ENCODE data around the gene TSEN15.

Gene TSEN15

DNA sequence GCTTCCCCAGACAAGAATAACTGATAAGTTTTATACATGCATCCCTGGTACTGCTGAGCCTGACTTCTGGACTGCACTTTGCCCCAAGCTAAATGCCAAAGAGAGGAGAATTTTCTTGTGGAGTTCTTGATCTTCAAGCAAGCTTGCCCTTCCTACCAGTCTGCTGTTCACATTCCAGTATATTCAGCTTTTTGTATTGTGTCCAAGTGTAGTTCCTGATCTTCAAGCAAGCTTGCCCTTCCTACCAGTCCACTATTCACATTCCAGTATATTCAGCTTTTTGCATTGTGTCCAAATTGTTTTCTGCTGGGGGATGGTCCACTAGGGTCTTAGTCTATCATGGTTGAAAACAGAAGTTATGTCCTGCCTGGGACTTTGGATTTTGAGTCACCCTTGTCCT is 894 bp upstream of the TSEN15 start:
- H3K4me3 Mint-ChIP-seq = peak overlapping the region; percentile 91 to 98
- no peak for ATAC-seq (replicated peaks)
- DNase-seq = no peak
- no peaks in the 10 kb centered on the region for H3K9me3 Mint-ChIP-seq
- peak overlapping the region; percentile 96 to 97 for H3K27ac Mint-ChIP-seq
- H3K4me1 Mint-ChIP-seq (ENCODE audit: low read depth in 2 of 2) = peaks cover 21 to 26% of the 10 kb centered on the region in 2 donors
- peaks cover 5% of the 10 kb centered on the region for H3K36me3 Mint-ChIP-seq (ENCODE audit: insufficient read depth)
- H3K27me3 Mint-ChIP-seq = peaks cover 12 to 14% of the 10 kb centered on the region in 2 donors

GRCh38 chr1:184051138-184051484 is 419 bp upstream of the TSEN15 start:
- Mint-ChIP-seq H3K4me1 (ENCODE audit: low read depth in 2 of 2) (peaks cover 21 to 26% of the 10 kb centered on the region in 2 donors), H3K4me3 (peak overlapping the region; percentile 91 to 98), H3K36me3 (ENCODE audit: insufficient read depth) (peaks cover 5% of the 10 kb centered on the region), H3K27me3 (peaks cover 12 to 14% of the 10 kb centered on the region in 2 donors), H3K9me3 (no peaks in the 10 kb centered on the region), H3K27ac (peak overlapping the region; percentile 96 to 97)
- peak; percentile 16 for ATAC-seq (replicated peaks)
- DNase-seq = no peak

DNA sequence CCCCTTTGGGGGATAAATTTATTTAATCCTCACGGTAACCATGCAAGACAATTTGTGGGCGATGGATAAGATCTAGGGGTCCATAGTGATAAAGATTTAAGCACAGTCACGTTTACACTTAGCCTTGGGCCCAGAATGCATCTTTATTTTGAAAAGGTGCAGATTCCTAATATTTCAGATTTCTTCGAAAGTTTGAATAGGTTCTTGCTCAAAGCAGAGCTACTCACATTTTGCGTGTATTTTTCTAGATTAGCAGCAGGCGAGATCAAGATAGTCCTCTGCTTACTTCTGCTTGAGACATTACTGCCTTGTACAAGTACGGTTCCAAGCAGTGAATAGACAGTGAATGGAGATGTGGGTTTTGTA is 647 bp downstream of the TSEN15 start:
- Mint-ChIP-seq H3K27me3 (peaks cover 12 to 14% of the 10 kb centered on the region in 2 donors), H3K27ac (peak overlapping the region; percentile 96 to 97), H3K9me3 (no peaks in the 10 kb centered on the region), H3K4me1 (ENCODE audit: low read depth in 2 of 2) (peaks cover 25 to 32% of the 10 kb centered on the region in 2 donors), H3K36me3 (ENCODE audit: insufficient read depth) (peaks cover 5% of the 10 kb centered on the region), H3K4me3 (peak overlapping the region; percentile 91 to 98)
- no peak for DNase-seq
- no peak for ATAC-seq (replicated peaks)

DNA sequence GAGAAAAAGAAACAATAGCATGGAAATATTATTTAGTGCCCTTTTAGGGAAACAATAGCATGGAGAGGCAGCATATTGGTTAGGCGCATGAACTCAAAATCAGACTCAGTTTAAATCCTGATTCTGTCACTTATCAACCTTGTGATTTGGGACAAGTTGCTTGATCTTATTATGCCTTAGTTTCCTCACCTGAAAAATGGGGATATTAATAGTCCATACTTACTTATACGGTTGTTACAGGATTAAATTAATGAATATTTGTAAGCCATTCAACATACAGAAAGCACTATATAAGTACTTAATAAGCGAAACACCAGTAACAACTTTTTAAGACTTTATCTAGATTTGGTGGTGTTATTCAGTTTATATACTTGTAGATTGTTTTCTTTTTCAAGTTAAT is 1.2 kb downstream of the TSEN15 start:
- H3K27me3 Mint-ChIP-seq = peaks cover 12 to 14% of the 10 kb centered on the region in 2 donors
- DNase-seq = no peak
- H3K9me3 Mint-ChIP-seq = no peaks in the 10 kb centered on the region
- peaks cover 25 to 33% of the 10 kb centered on the region in 2 donors for H3K4me1 Mint-ChIP-seq (ENCODE audit: low read depth in 2 of 2)
- H3K36me3 Mint-ChIP-seq (ENCODE audit: insufficient read depth) = peaks cover 5% of the 10 kb centered on the region
- ATAC-seq (replicated peaks) = no peak
- H3K27ac Mint-ChIP-seq = peak overlapping the region in 1 of 2 donors; percentile 96
- H3K4me3 Mint-ChIP-seq = peak overlapping the region; percentile 91 to 98

DNA sequence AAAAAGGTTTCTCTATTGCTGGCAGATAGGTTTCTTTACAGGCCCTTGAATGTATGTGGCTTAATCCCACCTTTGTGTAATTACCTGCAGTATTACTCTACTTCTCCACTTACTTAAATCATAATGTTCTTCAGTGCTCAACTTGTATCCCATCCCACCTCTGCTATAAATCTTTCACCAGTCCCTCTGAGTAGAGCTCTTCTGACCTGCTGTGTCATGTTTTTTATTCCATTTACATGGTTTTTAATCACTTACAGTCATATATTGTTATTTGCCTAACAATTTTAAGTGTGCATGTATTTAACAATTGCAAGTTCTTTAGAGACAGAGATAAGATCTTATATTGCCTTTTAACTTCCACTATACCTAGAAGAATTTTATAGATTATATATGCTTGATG is 2.4 kb downstream of the TSEN15 start:
- H3K4me1 Mint-ChIP-seq (ENCODE audit: low read depth in 2 of 2) = peaks cover 25 to 39% of the 10 kb centered on the region in 2 donors
- no peak for DNase-seq

GRCh38 chr1:184056921-184057555 is 5.5 kb downstream of the TSEN15 start:
- ATAC-seq (replicated peaks) = no peak
- Mint-ChIP-seq H3K9me3 (no peaks in the 10 kb centered on the region), H3K4me1 (ENCODE audit: low read depth in 2 of 2) (peaks cover 19 to 38% of the 10 kb centered on the region in 2 donors)

More for the DNA sequence above, 2.4 kb downstream of the TSEN15 start:
- no peaks in the 10 kb centered on the region for H3K9me3 Mint-ChIP-seq
- no peak for ATAC-seq (replicated peaks)
- peaks cover 5% of the 10 kb centered on the region for H3K36me3 Mint-ChIP-seq (ENCODE audit: insufficient read depth)
- peaks cover 7 to 9% of the 10 kb centered on the region in 2 donors for H3K27me3 Mint-ChIP-seq
- H3K4me3 Mint-ChIP-seq = peak overlapping the region in 1 of 2 donors; percentile 4
- H3K27ac Mint-ChIP-seq = peak overlapping the region in 1 of 2 donors; percentile 13

GRCh38 chr1:184059887-184060286 is 8.4 kb downstream of the TSEN15 start:
- H3K36me3 Mint-ChIP-seq (ENCODE audit: insufficient read depth) = no peaks in the 10 kb centered on the region
- H3K4me1 Mint-ChIP-seq (ENCODE audit: low read depth in 2 of 2) = peaks cover 6 to 21% of the 10 kb centered on the region in 2 donors
- no peak for ATAC-seq (replicated peaks)
- no peak overlapping the region for H3K4me3 Mint-ChIP-seq
- DNase-seq = no peak
- H3K27me3 Mint-ChIP-seq = no peaks in the 10 kb centered on the region
- H3K27ac Mint-ChIP-seq = no peak overlapping the region
- no peaks in the 10 kb centered on the region for H3K9me3 Mint-ChIP-seq

More at GRCh38 chr1:184056921-184057555, 5.5 kb downstream of the TSEN15 start:
- H3K27me3 Mint-ChIP-seq = no peaks in the 10 kb centered on the region
- H3K36me3 Mint-ChIP-seq (ENCODE audit: insufficient read depth) = peaks cover 5% of the 10 kb centered on the region
- H3K4me3 Mint-ChIP-seq = no peak overlapping the region
- H3K27ac Mint-ChIP-seq = no peak overlapping the region
- no peak for DNase-seq

DNA sequence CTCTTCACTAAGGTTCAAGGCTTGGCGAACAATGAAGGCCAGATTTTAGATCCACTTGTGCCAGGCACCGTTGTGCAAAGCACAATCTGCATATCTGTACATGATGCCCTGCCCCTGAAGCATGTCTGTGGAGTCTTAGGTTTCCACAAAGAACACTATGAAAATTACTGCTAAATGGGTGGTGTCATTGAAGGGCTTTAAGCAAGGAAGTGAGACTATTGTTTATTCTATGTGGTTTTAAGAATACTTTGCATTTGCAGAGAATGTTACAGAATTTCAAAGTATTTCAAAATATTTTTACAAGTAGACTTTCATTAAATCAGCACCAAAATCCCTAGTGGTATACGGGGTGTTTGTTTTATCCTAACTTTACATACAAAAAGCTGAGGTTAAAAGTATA is 8.8 kb downstream of the TSEN15 start:
- Mint-ChIP-seq H3K4me1 (ENCODE audit: low read depth in 2 of 2) (peaks cover 4 to 21% of the 10 kb centered on the region in 2 donors), H3K4me3 (no peak overlapping the region), H3K27me3 (no peaks in the 10 kb centered on the region), H3K36me3 (ENCODE audit: insufficient read depth) (no peaks in the 10 kb centered on the region), H3K27ac (no peak overlapping the region), H3K9me3 (no peaks in the 10 kb centered on the region)
- no peak for ATAC-seq (replicated peaks)
- DNase-seq = no peak

GRCh38 chr1:184061396-184062003 is 10.0 kb downstream of the TSEN15 start:
- no peak overlapping the region for H3K27ac Mint-ChIP-seq
- ATAC-seq (replicated peaks) (no peak), DNase-seq (no peak)
- no peaks in the 10 kb centered on the region for H3K36me3 Mint-ChIP-seq (ENCODE audit: insufficient read depth)
- no peaks in the 10 kb centered on the region for H3K27me3 Mint-ChIP-seq
- H3K4me1 Mint-ChIP-seq (ENCODE audit: low read depth in 2 of 2) = peaks cover 4 to 21% of the 10 kb centered on the region in 2 donors
- H3K4me3 Mint-ChIP-seq = no peak overlapping the region
- H3K9me3 Mint-ChIP-seq = no peaks in the 10 kb centered on the region

DNA sequence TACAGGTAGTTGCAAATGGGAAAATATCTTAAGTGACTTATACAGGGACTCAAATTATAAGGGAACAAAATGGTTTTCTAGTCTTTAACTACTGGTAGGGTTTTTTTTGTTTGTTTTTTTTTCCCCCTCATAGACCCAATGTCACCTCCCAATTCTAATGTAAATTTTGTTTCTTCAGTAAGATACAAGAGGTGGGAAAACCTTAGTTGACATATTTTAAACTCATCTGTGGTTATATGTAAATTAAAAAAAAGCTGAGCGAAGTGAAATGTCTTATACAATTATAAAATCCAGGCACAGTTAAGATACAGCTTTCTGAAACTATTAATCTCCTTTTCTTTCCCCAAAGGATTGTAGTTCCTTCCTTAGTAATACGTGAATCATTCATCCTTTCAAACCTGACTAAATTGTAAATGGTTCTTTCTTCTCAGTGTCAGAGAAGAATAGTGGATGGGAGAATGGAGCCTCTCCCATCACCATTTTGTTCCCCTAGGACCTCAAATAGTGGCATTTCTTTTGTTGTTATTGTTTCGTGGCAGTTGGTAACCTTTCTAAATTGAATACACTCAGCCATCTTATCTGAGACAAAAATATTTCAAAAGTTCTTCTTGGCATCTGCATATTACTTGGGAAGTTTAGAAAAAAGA is 11.2 kb downstream of the TSEN15 start:
- Mint-ChIP-seq H3K27me3 (no peaks in the 10 kb centered on the region), H3K4me1 (ENCODE audit: low read depth in 2 of 2) (peaks cover 0 to 14% of the 10 kb centered on the region in 2 donors), H3K9me3 (no peaks in the 10 kb centered on the region), H3K4me3 (no peak overlapping the region), H3K36me3 (ENCODE audit: insufficient read depth) (no peaks in the 10 kb centered on the region), H3K27ac (no peak overlapping the region)
- ATAC-seq (replicated peaks) (no peak), DNase-seq (no peak)

GRCh38 chr1:184065559-184065958 is 14.0 kb downstream of the TSEN15 start:
- H3K27me3 Mint-ChIP-seq = no peaks in the 10 kb centered on the region
- H3K36me3 Mint-ChIP-seq (ENCODE audit: insufficient read depth) = peaks cover 3% of the 10 kb centered on the region
- no peaks in the 10 kb centered on the region for H3K9me3 Mint-ChIP-seq
- no peak overlapping the region for H3K4me3 Mint-ChIP-seq
- no peak for DNase-seq
- H3K4me1 Mint-ChIP-seq (ENCODE audit: low read depth in 2 of 2) = peaks cover 0 to 4% of the 10 kb centered on the region in 2 donors
- no peak for ATAC-seq (replicated peaks)
- H3K27ac Mint-ChIP-seq = no peak overlapping the region

DNA sequence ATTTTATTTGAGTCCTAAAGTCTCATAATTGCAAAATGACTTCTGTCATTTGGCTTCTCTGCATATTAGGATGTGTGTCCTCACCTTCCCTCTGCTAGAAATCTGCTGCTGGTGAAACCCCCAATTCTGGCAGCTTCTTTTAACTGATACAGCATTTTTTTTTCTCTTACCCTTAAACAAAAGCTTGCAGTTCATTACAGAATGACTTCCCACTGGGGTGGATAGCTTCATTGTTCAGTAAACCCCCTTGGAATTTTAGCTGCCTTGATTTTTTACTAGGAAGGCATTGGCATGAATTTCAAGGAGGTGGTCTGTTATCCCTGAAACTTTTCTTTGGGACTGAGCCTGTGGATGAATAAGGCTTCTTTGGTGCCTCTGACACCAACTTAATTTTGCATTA is 16.8 kb downstream of the TSEN15 start:
- Mint-ChIP-seq H3K27ac (no peak overlapping the region), H3K9me3 (no peaks in the 10 kb centered on the region), H3K27me3 (no peaks in the 10 kb centered on the region), H3K4me3 (no peak overlapping the region), H3K36me3 (ENCODE audit: insufficient read depth) (peaks cover 7% of the 10 kb centered on the region), H3K4me1 (ENCODE audit: low read depth in 2 of 2) (no peaks in the 10 kb centered on the region)
- DNase-seq (no peak), ATAC-seq (replicated peaks) (no peak)

GRCh38 chr1:184069675-184070074 is 18.1 kb downstream of the TSEN15 start:
- Mint-ChIP-seq H3K4me1 (ENCODE audit: low read depth in 2 of 2) (no peaks in the 10 kb centered on the region), H3K9me3 (no peaks in the 10 kb centered on the region), H3K36me3 (ENCODE audit: insufficient read depth) (peaks cover 7% of the 10 kb centered on the region), H3K27ac (peak overlapping the region in 1 of 2 donors; percentile 28), H3K4me3 (no peak overlapping the region), H3K27me3 (no peaks in the 10 kb centered on the region)
- ATAC-seq (replicated peaks) (no peak), DNase-seq (no peak)

DNA sequence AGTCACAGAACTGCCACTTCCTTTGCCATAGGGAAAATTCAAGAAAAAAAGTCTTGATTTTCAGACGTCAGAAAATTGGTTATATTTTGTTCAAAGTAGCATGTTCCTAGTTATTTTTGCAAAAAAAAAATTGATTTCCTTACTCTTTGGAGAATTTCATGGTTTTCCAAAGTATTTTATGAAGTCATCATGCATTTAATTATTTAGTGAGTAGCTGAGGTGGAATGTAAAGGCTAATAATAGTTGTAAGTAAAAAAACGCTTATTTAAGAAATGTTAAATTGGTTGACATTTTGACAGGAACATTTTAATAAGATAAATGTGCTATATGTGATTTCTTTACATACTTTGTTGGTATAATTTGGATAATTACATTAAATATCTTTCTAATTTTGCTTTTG is 20.8 kb downstream of the TSEN15 start:
- Mint-ChIP-seq H3K4me3 (no peak overlapping the region), H3K9me3 (no peaks in the 10 kb centered on the region), H3K4me1 (ENCODE audit: low read depth in 2 of 2) (peaks cover 0 to 3% of the 10 kb centered on the region in 2 donors), H3K36me3 (ENCODE audit: insufficient read depth) (peaks cover 7% of the 10 kb centered on the region), H3K27me3 (no peaks in the 10 kb centered on the region), H3K27ac (no peak overlapping the region)
- no peak for DNase-seq
- ATAC-seq (replicated peaks) = no peak
